ENCODE measurements around the gene TBC1D22A.

TBC1D22A gene

DNA sequence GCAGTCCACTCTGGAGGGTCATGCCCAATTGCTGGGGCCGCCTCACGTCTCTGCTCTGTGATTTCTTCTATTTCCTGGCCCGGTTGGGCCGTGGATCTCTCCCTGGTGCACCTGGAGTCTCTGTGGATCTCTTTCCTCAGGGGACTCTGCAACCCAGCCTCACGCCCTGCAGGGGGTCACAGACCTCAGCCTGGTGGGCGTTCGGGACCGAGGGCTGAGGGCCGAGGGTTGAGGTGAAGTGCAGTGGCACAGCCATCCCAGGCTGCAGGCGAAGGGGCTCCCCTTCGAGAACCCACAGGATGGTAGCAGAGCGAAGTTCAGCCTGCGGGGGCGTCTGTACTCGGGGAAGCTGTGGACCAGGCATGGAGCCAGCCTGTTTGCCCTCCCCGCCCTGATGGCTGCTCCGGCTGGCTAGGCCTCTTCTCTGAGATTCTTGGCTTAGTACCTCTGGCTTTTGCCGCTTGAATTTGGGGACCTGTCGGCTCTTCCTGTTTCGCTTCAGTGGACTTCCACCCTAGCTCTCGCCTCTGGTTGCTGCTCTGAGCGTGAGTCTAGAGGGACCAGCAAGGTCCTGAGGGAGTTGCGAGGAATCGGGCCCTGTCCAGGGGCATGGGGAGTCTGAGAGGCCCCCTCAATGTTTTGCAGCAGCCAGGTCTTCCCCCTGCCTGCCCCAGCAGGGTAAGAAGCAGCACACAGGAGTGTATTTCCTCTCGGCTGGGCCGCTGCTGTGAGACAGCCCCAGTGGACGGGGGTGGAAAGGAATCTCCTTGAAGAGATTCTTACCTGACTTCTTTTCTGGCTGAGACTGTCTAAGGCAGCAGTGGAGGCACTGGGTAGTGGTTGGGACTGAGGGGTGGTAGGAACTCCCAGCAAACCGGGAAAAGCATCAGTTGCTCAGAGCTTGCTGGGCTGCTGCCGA is 140.8 kb downstream of the TBC1D22A start:
- peak in 2 of 51 donors; percentile 7 to 10 for DNase-seq

- no peak for DNase-seq
Observed at GRCh38 chr22:46905415-46905814, 143.0 kb downstream of the TBC1D22A start.

DNA sequence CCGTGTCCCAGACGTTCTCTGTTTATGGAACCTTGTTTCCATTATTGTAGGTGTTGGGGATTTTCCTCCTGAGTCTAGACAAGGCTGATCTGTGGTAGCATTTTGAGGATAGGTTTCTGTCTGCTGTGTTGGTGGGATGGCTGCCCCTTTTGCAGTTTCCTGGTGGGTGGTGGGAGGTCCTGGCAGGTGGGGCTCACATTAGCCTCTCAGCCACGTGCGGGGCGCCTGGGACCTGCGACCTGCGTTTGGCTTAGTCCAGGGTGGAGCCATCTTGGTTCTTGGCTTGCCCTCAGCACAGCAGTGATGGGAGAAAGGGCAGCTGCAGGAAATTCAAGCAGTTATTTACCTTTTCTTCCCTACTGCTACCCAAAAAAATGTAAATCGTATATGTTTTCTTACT is 143.4 kb downstream of the TBC1D22A start:
- no peak for DNase-seq

DNA sequence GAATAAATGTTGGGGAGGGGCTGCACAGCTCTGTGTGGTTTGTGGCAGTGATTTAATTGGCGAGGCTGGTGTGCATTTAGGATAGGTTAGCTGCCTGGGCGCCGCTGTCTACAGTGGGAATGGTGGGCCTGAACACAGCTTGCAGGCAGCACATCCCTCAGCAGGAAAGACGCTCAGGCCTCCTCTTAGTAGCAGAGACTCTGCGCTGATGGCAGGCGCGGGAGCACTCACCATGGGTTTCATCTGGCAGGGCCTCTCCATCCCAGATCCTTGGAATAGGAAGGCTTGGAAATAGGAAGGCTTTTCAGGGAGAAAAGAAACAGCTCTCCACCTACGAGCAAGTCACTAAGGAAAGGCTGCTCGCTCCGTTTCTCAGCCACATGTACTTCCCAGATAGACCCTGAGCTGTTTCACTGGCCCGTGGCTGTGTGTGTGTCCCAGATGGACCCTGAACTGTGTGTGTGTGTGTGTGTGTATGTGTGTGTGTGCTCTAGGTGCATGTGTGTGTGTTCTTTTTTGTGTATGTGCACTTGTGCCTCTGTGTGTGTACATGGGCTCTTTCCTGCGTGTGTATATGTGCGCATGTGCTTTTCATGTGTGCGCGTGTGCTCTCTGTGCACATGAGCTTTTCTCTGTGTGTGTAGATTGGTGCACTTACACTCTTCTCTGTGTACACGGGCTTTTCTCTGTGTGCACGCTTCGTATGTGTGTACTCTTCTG is 144.0 kb downstream of the TBC1D22A start:
- no peak for DNase-seq

DNA sequence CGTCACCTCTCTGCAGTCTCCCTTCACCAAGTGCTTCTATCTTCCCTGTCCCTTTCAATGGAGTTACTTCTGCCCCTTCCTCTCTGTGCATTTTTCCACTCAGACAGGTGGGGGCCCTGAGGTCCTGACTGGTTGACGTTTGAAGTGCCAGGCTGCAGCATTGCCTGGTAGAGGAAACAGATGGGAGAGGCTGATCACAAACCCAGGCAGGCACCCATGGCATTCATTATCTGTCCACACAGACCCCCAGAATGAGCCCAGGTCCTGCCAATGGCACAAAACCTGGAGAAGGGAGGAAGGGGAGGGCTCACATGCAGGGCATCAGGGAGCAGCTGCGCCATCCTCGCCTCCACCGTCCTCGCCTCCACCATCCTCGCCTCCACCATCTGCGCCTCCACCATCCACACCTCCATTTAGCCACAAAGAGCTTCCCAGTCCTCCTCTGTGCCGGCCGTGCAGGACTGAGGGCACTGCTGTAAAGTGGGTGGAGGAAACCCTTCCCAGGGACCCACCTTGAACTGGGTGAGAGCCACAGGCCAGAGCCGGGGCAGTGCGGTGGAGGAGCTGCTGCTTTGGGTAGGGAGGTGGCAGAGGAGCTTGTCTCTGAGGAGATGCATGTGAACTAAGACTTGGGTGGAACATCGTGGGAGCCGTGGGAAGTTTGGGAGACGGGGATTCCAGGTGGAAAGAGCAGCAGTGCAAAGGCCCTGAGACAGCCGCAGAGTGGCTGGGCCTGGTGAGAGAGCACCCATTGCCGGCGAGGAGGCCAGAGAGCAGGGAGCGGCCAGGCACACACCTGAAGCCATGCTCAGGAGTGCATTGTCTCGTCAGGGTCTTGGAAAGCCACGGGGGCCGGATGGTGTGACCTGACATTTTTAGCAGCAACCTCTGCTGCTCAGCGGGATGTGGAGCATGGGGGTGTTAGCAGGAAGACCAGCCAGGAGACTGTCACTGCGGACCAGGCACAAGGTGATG is 145.1 kb downstream of the TBC1D22A start:
- DNase-seq: no peak

- DNase-seq: no peak
Observed at GRCh38 chr22:46908641-46909107, 146.2 kb downstream of the TBC1D22A start.

DNA sequence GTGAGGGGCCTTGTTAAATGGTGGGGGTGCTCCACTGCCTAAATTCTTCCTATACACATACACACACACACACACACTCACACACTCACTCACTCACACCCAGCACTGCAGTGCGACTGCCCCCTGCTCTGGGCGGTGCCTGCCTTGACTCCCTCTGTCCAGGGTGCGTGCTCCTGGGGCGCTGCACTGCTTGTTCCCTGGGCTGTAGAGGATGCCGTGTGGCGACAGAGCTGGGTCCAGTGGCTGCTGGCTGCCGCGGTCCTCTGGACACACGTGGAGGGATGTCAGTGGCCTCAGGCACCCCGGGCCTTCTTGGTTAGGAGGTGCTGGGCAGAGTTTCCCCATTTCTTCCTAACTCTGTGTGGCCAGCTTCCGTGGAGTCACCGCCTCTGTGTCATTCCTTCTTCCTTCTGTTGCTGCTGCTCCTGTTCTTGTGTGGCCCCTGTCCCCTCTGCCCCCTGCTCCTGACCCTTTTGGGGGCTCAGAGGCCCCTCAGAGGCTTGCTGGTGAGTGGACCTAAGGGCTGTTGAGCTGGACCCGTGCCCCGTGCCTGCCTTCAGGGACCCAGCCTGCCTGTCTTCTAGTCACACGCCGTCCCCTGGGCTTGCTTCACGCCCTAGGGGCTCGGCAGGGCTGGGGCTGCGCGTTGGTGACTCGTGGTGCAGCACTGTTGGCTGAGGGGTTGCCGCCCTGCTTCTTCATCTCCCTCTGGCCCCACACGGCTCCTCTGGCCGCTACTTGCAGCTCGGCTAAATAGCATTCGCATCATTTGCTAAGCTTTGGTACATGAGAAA is 147.0 kb downstream of the TBC1D22A start:
- DNase-seq: no peak

DNA sequence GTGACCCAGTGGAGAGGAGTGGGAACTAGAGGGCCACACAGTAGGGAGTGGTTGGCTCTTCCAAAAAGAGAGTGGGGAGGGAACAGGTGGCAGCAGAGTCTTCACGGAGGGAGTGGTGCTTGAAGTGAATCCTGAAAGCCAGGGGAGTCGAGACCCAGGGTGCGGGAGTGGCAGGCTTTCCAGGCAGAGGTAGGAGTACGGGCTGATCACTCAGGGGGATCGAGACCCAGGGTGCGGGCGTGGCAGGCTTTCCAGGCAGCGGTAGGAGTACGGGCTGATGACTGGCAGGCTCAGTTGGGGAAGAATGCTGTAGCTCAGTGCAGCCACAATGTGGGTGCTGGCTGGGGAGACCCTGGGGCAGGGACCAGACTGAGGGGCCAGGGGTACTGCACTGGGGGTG is 148.2 kb downstream of the TBC1D22A start:
- DNase-seq: no peak

DNA sequence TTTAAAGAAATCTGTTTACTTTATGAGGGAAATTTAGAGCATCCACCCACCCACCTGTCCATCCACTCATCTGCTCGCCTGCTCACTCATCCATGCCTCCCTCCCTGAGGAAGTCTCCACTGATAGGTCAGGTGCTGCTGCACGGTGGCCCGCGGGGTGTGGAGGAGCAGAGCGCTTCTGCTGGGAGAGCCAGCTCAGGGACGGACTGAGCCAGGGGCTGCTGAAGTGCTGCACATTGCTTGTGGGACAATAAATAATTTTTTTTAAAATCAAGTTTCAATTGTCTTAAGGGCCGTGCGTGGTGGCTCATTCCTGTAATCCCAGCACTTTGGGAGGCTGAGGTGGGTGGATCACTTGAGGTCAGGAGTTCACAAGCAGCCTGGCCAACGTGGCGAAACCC is 148.9 kb downstream of the TBC1D22A start:
- no peak for DNase-seq

- no peak for DNase-seq
Observed at GRCh38 chr22:46913351-46913750, 150.9 kb downstream of the TBC1D22A start.

- DNase-seq: no peak
Observed at GRCh38 chr22:46914481-46914880, 152.0 kb downstream of the TBC1D22A start.

- DNase-seq: no peak
Observed at GRCh38 chr22:46914916-46915894, 152.8 kb downstream of the TBC1D22A start.

DNA sequence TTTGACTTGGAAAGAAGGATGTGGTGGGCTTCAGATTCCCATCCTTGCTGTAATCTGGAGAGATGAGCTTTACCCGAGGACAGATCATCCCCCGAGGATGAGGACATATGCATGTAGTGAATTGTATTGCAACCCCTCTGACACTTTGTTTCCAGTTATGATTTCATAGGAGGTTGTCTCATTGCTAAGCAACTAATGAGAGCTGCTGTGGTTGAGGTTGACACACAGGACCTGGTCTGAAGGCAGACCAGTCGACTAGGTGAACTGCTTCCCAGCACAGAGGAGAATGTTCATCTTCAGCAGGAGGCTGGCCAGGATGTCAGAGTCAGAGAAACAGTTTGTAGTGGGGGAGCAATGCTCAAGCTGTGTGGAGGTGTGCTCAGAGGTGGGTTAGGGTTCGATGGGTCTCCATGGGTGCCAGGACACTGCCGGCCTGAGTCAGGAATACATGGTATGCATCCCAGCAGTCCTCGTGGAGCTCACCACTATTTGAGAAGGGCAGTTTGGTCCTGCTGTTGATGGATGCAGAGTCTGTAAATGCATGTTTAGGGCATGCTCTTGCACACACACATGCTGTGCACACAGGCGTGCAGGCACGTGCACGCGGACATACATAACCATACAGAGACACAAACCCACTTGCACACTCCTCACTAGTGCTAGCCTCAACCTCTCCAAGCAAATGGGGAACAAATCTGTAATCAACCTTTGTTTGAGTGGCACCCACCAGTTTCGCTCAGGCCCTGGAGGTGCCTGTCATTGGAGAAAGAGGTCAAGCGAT is 153.7 kb downstream of the TBC1D22A start:
- DNase-seq: no peak

GRCh38 chr22:46916886-46917770 is 154.7 kb downstream of the TBC1D22A start:
- DNase-seq: no peak

DNA sequence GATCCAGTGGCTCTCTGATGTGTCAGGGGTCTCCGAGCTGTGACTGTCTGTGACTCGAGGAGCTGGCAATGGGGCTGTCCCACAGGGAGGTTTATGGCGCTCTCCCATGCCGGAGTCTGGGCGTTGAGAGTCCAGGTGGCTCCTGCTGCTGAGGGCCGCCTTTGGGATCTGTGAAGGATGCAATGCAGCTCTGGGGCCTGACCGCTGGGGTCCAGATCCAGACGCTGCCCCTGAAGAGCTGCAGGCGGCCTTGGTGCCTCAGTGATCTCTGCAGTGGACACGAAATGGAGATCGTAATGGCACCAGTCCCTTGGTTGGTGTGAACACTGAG is 155.3 kb downstream of the TBC1D22A start:
- no peak for DNase-seq

GRCh38 chr22:46918197-46918596 is 155.7 kb downstream of the TBC1D22A start:
- DNase-seq: no peak

DNA sequence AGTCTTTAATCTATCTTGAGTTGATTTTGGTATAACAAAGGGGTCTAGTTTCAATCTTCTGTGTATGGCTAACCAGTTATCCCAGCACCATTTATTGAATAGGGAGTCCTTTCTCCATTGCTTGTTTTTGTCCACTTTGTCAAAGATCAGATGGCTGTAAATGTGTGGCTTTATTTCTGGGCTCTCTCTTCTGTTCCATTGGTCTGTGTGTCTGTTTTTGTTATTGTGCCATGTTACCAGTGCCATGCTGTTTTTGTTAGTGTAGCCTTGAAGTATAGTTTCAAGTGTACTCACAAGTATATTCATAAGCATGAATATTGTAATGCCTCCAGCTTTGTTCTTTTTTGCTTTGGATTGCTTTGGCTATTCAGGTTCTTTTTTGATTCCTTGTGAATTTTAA is 159.6 kb downstream of the TBC1D22A start:
- no peak for DNase-seq

GRCh38 chr22:46923394-46923793 is 160.9 kb downstream of the TBC1D22A start:
- DNase-seq: no peak

Measured in hypothalamus (tissue), 51 donors.